Retinal pigment epithelial cell (primary cell): Measurements from ENCODE around the gene NANOG.
"Not testable (repeated sequence)": the region's sequence is repeated elsewhere in the genome, so short reads cannot be mapped to it uniquely, and the experiment has no call there.

ENCODE experiments used
- DNase-seq: peaks from one replicate; pipeline ENCODE4 v3.0.0-alpha.2; 2010; ENCODE audit warnings: low read depth
- H3K4me3 ChIP-seq: 2 replicates; pipeline ENCODE4 v1.5.1; 2011; ENCODE audit warnings: mild to moderate bottlenecking, low read length, control low read depth, moderate library complexity
- CTCF ChIP-seq: conservative IDR thresholded peaks from 2 replicates; pipeline ENCODE4 v1.5.1; 2011; ENCODE audit warnings: low read depth, low read length, control low read depth, inconsistent platforms

The NANOG gene

GRCh38 chr12:7788884-7789528 is at the start of gene NANOG:
Gene NANOG (plus strand): TSS chr12:7789402. CDS start chr12:7789615, 213 bp downstream.
- not testable (repeated sequence) for H3K4me3 ChIP-seq, DNase-seq

GRCh38 chr12:7747246-7747645 is 42.0 kb upstream of the NANOG start, which contains the start of gene CLEC4C:
Gene CLEC4C (minus strand): TSS chr12:7747375. CDS start chr12:7747348, 27 bp downstream.
- H3K4me3 ChIP-seq: no peak within 1 kb of the TSS
- no peak for DNase-seq
- no peak for TF ChIP-seq CTCF

GRCh38 chr12:7748852-7749251 is 40.4 kb upstream of the NANOG start:
- H3K4me3 ChIP-seq: no peak overlapping the region
- TF ChIP-seq CTCF: no peak
- DNase-seq: no peak

DNA sequence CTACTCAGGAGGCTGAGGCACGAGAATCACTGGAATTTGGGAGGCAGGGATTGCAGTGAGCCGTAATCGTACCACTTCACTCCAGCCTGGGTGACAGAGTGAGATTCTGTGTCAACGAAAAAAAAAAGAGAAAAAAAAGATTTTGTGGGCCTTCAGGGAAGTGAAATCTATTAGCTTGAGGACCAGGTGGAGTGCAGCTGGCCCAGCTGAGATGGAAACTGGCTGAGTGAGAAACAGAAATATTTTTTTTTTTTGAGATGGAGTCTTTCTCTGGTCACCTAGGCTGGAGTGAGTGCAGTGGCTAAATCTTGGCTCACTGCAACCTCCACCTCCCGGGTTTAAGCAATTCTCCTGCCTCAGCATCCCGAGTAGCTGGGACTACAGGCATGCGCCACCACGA is 39.8 kb upstream of the NANOG start:
- DNase-seq: no peak
- TF ChIP-seq CTCF: no peak
- no peak overlapping the region for H3K4me3 ChIP-seq

DNA sequence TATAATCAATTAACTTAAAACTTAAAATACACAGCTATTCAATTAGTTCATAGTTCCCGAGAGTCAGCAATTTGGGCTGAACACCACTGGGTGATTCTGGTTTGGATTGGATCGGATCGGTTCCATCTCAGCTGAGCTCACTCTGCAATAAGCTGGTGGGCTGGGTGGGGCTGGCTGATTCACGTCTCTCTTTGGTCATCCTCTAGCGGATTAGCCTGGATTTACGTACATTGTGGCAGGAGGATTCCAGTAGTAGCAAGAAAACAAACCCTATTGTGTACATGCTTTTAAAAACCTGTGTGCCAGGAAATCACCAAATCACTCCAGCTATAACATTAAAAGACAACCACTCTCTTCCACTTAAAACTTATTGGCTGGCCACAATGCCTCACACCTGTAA is 38.9 kb upstream of the NANOG start:
- DNase-seq: no peak
- H3K4me3 ChIP-seq: no peak overlapping the region
- no peak for TF ChIP-seq CTCF

DNA sequence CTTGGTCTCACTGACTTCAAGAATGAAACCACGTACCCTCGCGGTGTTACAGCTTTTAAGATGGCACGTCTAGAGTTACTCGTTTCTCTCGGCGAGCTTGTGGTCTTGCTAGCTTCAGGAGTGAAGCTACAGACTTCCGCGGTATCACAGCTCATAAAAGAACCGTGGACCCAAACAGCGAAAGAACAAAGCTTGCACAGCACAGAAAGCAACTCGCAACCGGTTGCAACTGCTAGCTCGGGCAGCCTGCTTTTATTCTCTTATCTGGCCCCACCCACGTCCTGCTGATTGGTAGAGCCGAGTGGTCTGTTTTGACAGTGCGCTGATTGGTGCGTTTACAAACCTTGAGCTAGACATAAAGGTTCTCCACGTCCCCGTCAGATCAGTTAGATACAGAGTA is 37.8 kb upstream of the NANOG start:
- no peak overlapping the region for H3K4me3 ChIP-seq
- no peak for DNase-seq
- no peak for TF ChIP-seq CTCF

- DNase-seq, H3K4me3 ChIP-seq: not testable (repeated sequence)
Observed at GRCh38 chr12:7751941-7752922, 37.0 kb upstream of the NANOG start.

DNA sequence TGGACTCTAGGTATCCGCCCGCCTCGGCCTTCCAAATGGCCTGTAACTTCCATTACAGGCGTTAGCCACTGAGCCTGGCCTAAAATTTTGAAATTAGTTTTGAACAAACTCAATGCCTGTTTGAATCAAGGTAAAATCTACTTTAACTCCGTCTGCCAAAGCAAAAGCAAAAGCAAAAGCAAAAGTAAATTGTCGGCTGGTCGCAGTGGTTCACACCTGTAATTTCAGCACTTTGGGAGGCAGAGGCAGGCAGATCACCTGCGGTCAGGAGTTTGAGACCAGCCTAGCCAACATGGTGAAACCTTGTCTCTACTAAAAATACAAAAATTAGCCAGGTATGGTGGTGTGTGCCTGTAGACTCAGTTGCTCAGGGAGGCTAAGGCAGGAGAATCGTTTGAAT is 33.5 kb upstream of the NANOG start:
- DNase-seq, H3K4me3 ChIP-seq: not testable (repeated sequence)
